IMR-90 (cell line): ENCODE measurements around the gene COL23A1. TPM values are rescaled to one million over a fixed set of nuclear protein-coding genes. Genes with fewer than 3 reads are reported as not detected.

Experiments used
- ATAC-seq: fragments of 200-7000 bp; cut with Tn5 transposase; 2 replicates; pipeline ENCODE4 v1.9.1; 2020; ENCODE audit warnings: low read depth, mild to moderate bottlenecking, moderate library complexity
- BruUV-seq: library from RNA; stranded (reverse); fragments of 400-500 nt; replicated peaks from 2 replicates; lab custom pipeline; 2021; lab: Mats Ljungman, UMichigan
- CTCF ChIA-PET: fragments of 300-600 bp; formaldehyde crosslinking; extraction: SDS; loops from one replicate; lab custom pipeline; 2021; ENCODE audit warnings: antibody characterized with exemption; lab: Yijun Ruan, JAX
- POLR2A ChIA-PET: fragments of 300-600 bp; sonication (Branson Sonifier 250); formaldehyde crosslinking; loops from one replicate; lab custom pipeline; 2022; ENCODE audit warnings: antibody characterized with exemption; ENCODE audit not compliant: unreplicated experiment; lab: Charles Lee
- DNase-seq: peaks from one replicate; pipeline ENCODE4 v3.0.0; 2013
- H2AFZ ChIP-seq: replicated peaks from 2 replicates; pipeline ENCODE3; 2013; ENCODE audit warnings: low read length, mild to moderate bottlenecking; ENCODE audit not compliant: poor library complexity
- H2AK5ac ChIP-seq: 2 replicates; pipeline ENCODE4 v1.6.1; 2013; ENCODE audit warnings: low read depth, low read length, inconsistent platforms
- H2AK9ac ChIP-seq: replicated peaks from 2 replicates; pipeline ENCODE3; 2013; ENCODE audit warnings: mild to moderate bottlenecking, low read depth, low read length, moderate library complexity; ENCODE audit not compliant: poor library complexity
- H2BK120ac ChIP-seq: 2 replicates; pipeline ENCODE4 v1.6.1; 2013; ENCODE audit warnings: low read depth, low read length, inconsistent platforms
- H2BK15ac ChIP-seq: 3 replicates; pipeline ENCODE4 v1.6.1; 2013; ENCODE audit warnings: low read depth, low read length, inconsistent platforms
- H2BK20ac ChIP-seq: 2 replicates; pipeline ENCODE4 v1.6.1; 2013; ENCODE audit warnings: low read depth, mild to moderate bottlenecking, inconsistent platforms, low read length, moderate library complexity
- H2BK5ac ChIP-seq: 2 replicates; pipeline ENCODE4 v1.6.1; 2013; ENCODE audit warnings: mild to moderate bottlenecking, low read depth, low read length, inconsistent platforms; ENCODE audit not compliant: poor library complexity, severe bottlenecking
- H3K14ac ChIP-seq: replicated peaks from 2 replicates; pipeline ENCODE4 v1.6.1; 2013; ENCODE audit warnings: low read depth, low read length, inconsistent platforms
- H3K18ac ChIP-seq: 2 replicates; pipeline ENCODE4 v1.6.1; 2013; ENCODE audit warnings: low read depth, low read length, control low read depth
- H3K23ac ChIP-seq: 2 replicates; pipeline ENCODE4 v1.6.1; 2013; ENCODE audit warnings: low read depth, low read length, inconsistent platforms
- H3K27ac ChIP-seq: 2 replicates; pipeline ENCODE4 v1.5.1; 2013; ENCODE audit warnings: mild to moderate bottlenecking, control low read depth, low read length; ENCODE audit not compliant: insufficient read depth
- H3K27me3 ChIP-seq: 2 replicates; pipeline ENCODE4 v1.6.1; 2013; ENCODE audit warnings: low read length; ENCODE audit not compliant: control insufficient read depth, insufficient read depth
- H3K36me3 ChIP-seq: 2 replicates; pipeline ENCODE4 v1.6.1; 2013; ENCODE audit warnings: low read length, mixed read lengths; ENCODE audit not compliant: control insufficient read depth, insufficient read depth
- H3K4ac ChIP-seq: 2 replicates; pipeline ENCODE4 v1.6.1; 2013; ENCODE audit warnings: low read depth, low read length, inconsistent platforms
- H3K4me1 ChIP-seq: 2 replicates; pipeline ENCODE4 v1.6.1; 2013; ENCODE audit warnings: low read length, mixed read lengths; ENCODE audit not compliant: control insufficient read depth, insufficient read depth
- H3K4me2 ChIP-seq: 2 replicates; pipeline ENCODE4 v1.6.1; 2013; ENCODE audit warnings: low read depth, mild to moderate bottlenecking, control low read depth, low read length, moderate library complexity
- H3K4me3 ChIP-seq: 2 replicates; pipeline ENCODE4 v1.5.1; 2013; ENCODE audit warnings: low read depth, mild to moderate bottlenecking, control low read depth, low read length, moderate library complexity; ENCODE audit not compliant: insufficient read depth
- H3K56ac ChIP-seq: 2 replicates; pipeline ENCODE4 v1.6.1; 2013; ENCODE audit warnings: low read length, inconsistent platforms; ENCODE audit not compliant: insufficient read depth; ENCODE audit errors: extremely low read depth
- H3K79me1 ChIP-seq, 2 experiments: 2 replicates each; pipeline ENCODE4 v1.6.1; 2013; ENCODE audit warnings: low read length in 2 of 2, inconsistent platforms in 1 of 2, low read depth in 1 of 2
- H3K9ac ChIP-seq: 2 replicates; pipeline ENCODE4 v1.6.1; 2013; ENCODE audit warnings: low read depth, low read length, control low read depth
- H3K9me1 ChIP-seq: 2 replicates; pipeline ENCODE4 v1.6.1; 2013; ENCODE audit warnings: low read length, inconsistent platforms; ENCODE audit not compliant: insufficient read depth
- H3K9me3 ChIP-seq: 2 replicates; pipeline ENCODE4 v1.6.1; 2013; ENCODE audit warnings: low read length; ENCODE audit not compliant: control insufficient read depth, insufficient read depth
- H4K20me1 ChIP-seq: 2 replicates; pipeline ENCODE4 v1.6.1; 2013; ENCODE audit warnings: low read length, inconsistent platforms; ENCODE audit not compliant: insufficient read depth
- H4K5ac ChIP-seq: 2 replicates; pipeline ENCODE4 v1.6.1; 2013; ENCODE audit warnings: mild to moderate bottlenecking, low read depth, low read length, control low read depth
- H4K8ac ChIP-seq, 2 experiments: 2 replicates each; pipeline ENCODE4 v1.6.1; 2013; ENCODE audit warnings: low read depth in 2 of 2, low read length in 2 of 2, control low read depth in 1 of 2, inconsistent platforms in 1 of 2
- H4K91ac ChIP-seq: 2 replicates; pipeline ENCODE4 v1.6.1; 2013; ENCODE audit warnings: low read depth, low read length, inconsistent platforms; ENCODE audit not compliant: insufficient read depth
- ELK1 ChIP-seq: fragments of 150-350 bp; IDR thresholded peaks from 2 replicates; pipeline ENCODE4 v1.6.1; 2016; ENCODE audit warnings: low read depth, mild to moderate bottlenecking, low read length, moderate library complexity, borderline replicate concordance
- POLR2A ChIP-seq: IDR thresholded peaks from 2 replicates; pipeline ENCODE4 v1.6.1; 2012; ENCODE audit warnings: mild to moderate bottlenecking, low read depth, low read length
- WGBS, 2 experiments: methylation state at CpG; one replicate each; pipeline versions ENCODE4 v1.1.5 to v1.1.7; 2013; ENCODE audit warnings: missing lambda C conversion rate in 2 of 2; ENCODE audit not compliant: insufficient read length in 1 of 2; ENCODE audit errors: extremely low coverage in 2 of 2; 5-methylcytosine and 5-hydroxymethylcytosine counted together
- dilution Hi-C: fragments of 300-500 bp; cut with HindIII; formaldehyde crosslinking; loops from one replicate; pipeline ENCODE4 v1.14.3; 2018; ENCODE audit warnings: low sequenced_read_pairs; ENCODE audit not compliant: unreplicated experiment
- in situ Hi-C: fragments of 300-500 bp; cut with MboI; formaldehyde crosslinking; loops from 3 replicates; pipeline ENCODE4 v1.14.3; 2019; ENCODE audit warnings: low sequenced_read_pairs, inconsistent platforms, mixed read lengths
- intact Hi-C: fragments of 100-400 bp; cut with micrococcal nuclease; formaldehyde crosslinking; loops from 2 replicates; pipeline ENCODE4 v1.10.0; 2022
- polyA plus RNA-seq, 3 experiments: library from polyadenylated mRNA; depleted of rRNA; stranded (reverse); fragments of >200 nt; gene quantifications; 2 replicates each; pipeline ENCODE4 v1.2.3, GENCODE V29; 2012; ENCODE audit warnings: low replicate concordance in 1 of 3
- total RNA-seq: library from RNA; depleted of rRNA; stranded (reverse); fragments of >200 nt; gene quantifications from 2 replicates; pipeline ENCODE4 v1.2.3, GENCODE V29; 2012

Gene COL23A1
- total and polyA plus RNA-seq, 2 of the 4 experiments (the other 2 are of a cell fraction), result not detected

- no TSS peak for BruUV-seq
Observed at GRCh38 chr5:178381921-178382695, 208.1 kb downstream of the COL23A1 start.

More at GRCh38 chr5:178381921-178382695, 208.1 kb downstream of the COL23A1 start:
- H3K9me3 ChIP-seq, result peaks cover 26% of the 10 kb centered on the region
- no peak overlapping the region for H2BK120ac ChIP-seq
- no peak overlapping the region for H2BK20ac ChIP-seq
- no peak overlapping the region for H3K4me2 ChIP-seq
- H4K5ac ChIP-seq, result no peak overlapping the region
- dilution Hi-C loops (no loop called here), in situ Hi-C loops (no loop called here), intact Hi-C loops (no loop called here)
- no peak overlapping the region for H3K56ac ChIP-seq
- peaks cover 4% of the 10 kb centered on the region; the same call in 1 of the 2 replicates for H3K4me1 ChIP-seq
- ChIA-PET CTCF (no interaction called here), POLR2A (no interaction called here)
- H3K23ac ChIP-seq, result no peak overlapping the region
- H3K9me1 ChIP-seq, result no peaks in the 10 kb centered on the region
- no peak overlapping the region for H3K27ac ChIP-seq
- H2BK15ac ChIP-seq, result no peak overlapping the region
- no peaks in the 10 kb centered on the region for H3K79me1 ChIP-seq
- DNase-seq, result no peak
- H3K9ac ChIP-seq, result no peak overlapping the region
- H4K20me1 ChIP-seq, result no peaks in the 10 kb centered on the region
- 56% methylated on average over 2 of the region's 17 CpGs; no CpG with 5 or more reads in 1 of the 2 experiments for WGBS, 2 experiments
- H2AK9ac ChIP-seq, result no peak overlapping the region
- H3K36me3 ChIP-seq, result no peaks in the 10 kb centered on the region
- TF ChIP-seq POLR2A (no peak), ELK1 (no peak)
- no peak for ATAC-seq
- no peak overlapping the region for H3K4ac ChIP-seq
- no peak overlapping the region for H3K4me3 ChIP-seq
- H2AFZ ChIP-seq, result no peak overlapping the region
- no peak overlapping the region for H2AK5ac ChIP-seq
- H4K91ac ChIP-seq, result no peak overlapping the region
- H4K8ac ChIP-seq, result no peak overlapping the region
- H3K27me3 ChIP-seq, result no peaks in the 10 kb centered on the region
- H3K14ac ChIP-seq, result no peak overlapping the region
- no peak overlapping the region for H3K18ac ChIP-seq
- no peak overlapping the region for H2BK5ac ChIP-seq
